Heart left ventricle (tissue), 13 donors: ENCODE measurements around the gene CCDC92B.

Experiments
- CTCF ChIP-seq, 12 donors: fragments of 200-600 bp; sonication (generic) in 4 of 12; IDR thresholded peaks; one replicate each; pipeline versions ENCODE4 v1.5.0 to v1.8.0; 2018 to 2022; ENCODE audit warnings: antibody characterized with exemption in 12 of 12, mild to moderate bottlenecking in 5 of 12
- POLR2A ChIP-seq, 2 donors: fragments of 450-650 bp; IDR thresholded peaks; one replicate each; pipeline ENCODE4 v1.6.1; 2017; ENCODE audit warnings: antibody characterized with exemption in 2 of 2, mild to moderate bottlenecking in 2 of 2, moderate library complexity in 2 of 2
- donor health status: ischemic (EF 13 %, LVEDD 7.1; RV severe dilation, severe dysfunction).
- donor health status: DM: no; HTN: yes; CAD: no.
- donor health status: DM: no; HTN: no; CAD: no.
- donor health status: ischemic (EF 25% LVEDD 6.9; RV normal size, moderate dysfunction).
- donor health status: ischemic (EF 25% LVEDD 5.7; RV mildly dilated, moderate dysfunction).
- donor health status: ischemic (EF 35%, LVEDD 5.7; RV mildly dilated, moderate dysfunction).
- donor health status: nonischemic (EF 11% LVEDD 7.7; RV severe dilation, severe dysfunction).
- donor health status: DM: yes; HTN: yes; CAD: no.
- donor health status: PGD.
- donor health status: ischemic (EF 29% LVEDD 5.4; RV normal size, mild dysfunction).
- donor health status: nonischemic (EF 23%, LVEDD 6.1; RV moderate dilation, normal function).

GRCh38 chr17:2689411-2690164 is 59.9 kb downstream of the CCDC92B start:
- TF ChIP-seq CTCF (IDR thresholded peaks at IDR 0.05) (no peak), POLR2A (IDR thresholded peaks at IDR 0.05) (no peak)
